GM19043 (cell line): ENCODE results near the gene MYO5B.

Experiments used
- ATAC-seq: cut with Tn5 transposase; IDR thresholded peaks from one replicate; pipeline ENCODE4 v1.9.1; 2021; ENCODE audit warnings: low read depth; ENCODE audit not compliant: unreplicated experiment

Gene MYO5B

DNA sequence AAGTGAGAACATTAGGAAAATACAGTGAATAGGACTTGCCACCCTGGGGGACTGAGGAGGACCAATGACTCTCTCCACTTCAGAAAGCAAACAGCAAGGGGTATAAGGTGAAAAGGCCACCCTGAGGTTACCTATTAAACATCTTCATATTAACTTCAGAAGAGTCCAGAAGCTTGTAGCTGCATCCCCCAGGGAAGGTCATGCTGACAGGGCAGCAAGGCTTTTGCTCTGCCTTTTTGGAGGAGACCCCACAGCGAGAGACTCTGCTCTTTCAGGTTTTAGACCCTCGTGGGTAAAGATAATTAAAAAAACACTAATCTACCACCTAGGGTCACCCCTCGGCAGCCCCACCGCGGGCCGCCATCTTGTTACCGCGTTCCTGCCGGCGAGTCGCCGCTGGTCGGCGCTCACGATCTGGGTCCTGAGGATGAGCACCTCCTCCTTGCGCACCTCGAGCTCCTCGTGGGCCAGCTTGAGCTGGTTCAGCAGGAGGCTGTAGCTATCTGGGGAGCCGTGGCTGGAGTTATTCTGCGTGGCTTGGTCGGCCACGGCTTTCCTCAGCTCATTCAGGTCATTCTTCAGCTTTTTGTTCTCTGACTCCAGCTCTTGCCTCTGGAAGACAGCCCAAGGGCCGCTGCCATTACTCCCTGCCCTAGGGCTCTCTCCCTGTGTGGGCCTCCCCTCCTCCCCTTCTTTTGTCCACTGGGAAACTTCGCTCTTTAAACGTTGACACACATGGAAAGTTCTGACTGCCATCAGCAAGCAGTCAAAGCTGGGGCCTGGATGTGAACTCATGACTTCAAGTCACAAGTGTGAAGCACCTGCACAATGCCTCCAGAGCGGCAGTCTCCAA lies 331.0 kb downstream of the MYO5B start:
- no peak for ATAC-seq

- ATAC-seq: no peak
Observed at GRCh38 chr18:49862656-49863385, 332.1 kb downstream of the MYO5B start.

- no peak for ATAC-seq
Observed at GRCh38 chr18:49861659-49862058, 333.3 kb downstream of the MYO5B start.

- no peak for ATAC-seq
Observed at GRCh38 chr18:49859725-49860124, 335.2 kb downstream of the MYO5B start.

DNA sequence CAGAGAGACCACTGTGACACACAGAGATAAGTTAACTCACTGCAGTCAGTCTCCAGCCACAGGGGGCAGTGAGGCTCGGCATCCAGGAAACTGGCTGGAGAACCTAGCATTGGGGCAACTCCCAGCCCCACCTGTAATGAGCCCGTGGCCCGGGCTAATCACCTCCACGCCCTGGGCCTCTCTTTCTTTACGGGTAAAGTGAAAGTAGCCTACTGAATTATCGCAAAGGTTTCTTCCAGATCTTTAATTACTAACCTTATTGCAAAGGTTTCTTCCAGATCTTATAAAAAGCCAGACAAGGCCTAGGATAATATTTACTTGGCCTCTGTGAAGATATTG lies 336.0 kb downstream of the MYO5B start:
- no peak for ATAC-seq

- ATAC-seq: no peak
Observed at GRCh38 chr18:49858309-49859020, 336.5 kb downstream of the MYO5B start.

DNA sequence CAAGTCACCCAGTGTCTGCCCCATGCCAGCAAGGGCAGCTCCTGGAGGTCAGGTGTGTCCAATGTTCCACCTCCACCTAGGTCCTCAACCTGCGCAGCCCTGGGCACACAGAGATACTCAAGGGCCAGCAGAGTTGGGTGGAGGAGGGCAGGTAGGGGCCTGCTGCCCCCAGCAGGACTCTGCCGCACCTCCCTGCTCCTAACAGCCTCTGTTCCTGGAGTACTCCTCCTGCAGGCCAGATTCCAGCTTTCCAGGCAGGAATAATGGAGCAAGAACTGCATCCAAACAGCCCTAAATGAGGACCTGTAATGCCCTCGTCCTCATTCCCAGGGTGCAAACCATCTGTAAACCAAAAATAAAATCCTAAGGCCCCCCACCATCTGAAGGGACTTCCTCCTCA lies 337.2 kb downstream of the MYO5B start:
- no peak for ATAC-seq

GRCh38 chr18:49856496-49856895 lies 338.5 kb downstream of the MYO5B start:
- ATAC-seq: no peak

- no peak for ATAC-seq
Observed at GRCh38 chr18:49855711-49856415, 339.1 kb downstream of the MYO5B start.

- ATAC-seq: no peak
Observed at GRCh38 chr18:49854681-49855080, 340.3 kb downstream of the MYO5B start.

GRCh38 chr18:49853436-49853835 lies 341.5 kb downstream of the MYO5B start:
- ATAC-seq: no peak

- ATAC-seq: no peak
Observed at GRCh38 chr18:49853011-49853410, 341.9 kb downstream of the MYO5B start.

DNA sequence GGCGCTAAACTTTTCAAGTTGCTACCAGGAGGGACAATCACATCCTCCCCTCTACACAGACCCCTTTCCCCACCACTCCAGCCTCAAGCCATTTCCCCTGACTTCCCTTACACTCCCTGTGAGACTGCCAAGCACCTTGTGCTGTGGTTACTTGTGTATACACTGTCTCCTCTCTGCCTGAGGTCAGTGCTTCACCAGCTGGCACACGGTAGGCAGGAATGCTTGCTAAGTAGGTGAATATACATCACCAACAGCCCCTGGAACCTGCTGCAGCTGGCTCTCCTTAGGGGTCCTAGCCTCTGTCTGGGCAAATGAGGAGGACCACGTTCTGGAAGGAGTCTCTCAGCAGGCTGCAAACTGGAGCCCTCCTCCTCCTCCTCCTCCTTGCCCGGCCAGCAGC lies 343.3 kb downstream of the MYO5B start:
- no peak for ATAC-seq

GRCh38 chr18:49850636-49851035 lies 344.3 kb downstream of the MYO5B start:
- ATAC-seq: no peak

GRCh38 chr18:49849331-49850217 lies 345.4 kb downstream of the MYO5B start:
- no peak for ATAC-seq

DNA sequence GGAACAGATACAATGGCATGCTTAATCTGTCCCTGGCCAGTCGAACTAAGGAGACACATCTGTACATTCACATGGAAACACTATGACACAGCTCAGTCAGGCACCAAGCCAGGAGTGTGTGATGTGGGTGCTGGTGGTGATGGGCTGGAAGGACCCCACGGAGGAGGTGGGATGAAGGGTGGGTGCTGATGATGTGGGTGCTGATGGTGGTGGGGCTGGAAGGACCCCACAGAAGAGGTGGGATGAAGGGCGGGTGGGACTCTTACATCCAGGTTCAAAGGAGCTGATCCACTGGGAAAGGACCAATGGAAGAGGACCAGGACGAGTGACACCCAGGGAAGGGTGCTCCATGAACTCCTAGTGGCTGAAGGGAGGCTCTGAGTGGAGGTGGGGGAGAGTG lies 346.8 kb downstream of the MYO5B start:
- no peak for ATAC-seq

DNA sequence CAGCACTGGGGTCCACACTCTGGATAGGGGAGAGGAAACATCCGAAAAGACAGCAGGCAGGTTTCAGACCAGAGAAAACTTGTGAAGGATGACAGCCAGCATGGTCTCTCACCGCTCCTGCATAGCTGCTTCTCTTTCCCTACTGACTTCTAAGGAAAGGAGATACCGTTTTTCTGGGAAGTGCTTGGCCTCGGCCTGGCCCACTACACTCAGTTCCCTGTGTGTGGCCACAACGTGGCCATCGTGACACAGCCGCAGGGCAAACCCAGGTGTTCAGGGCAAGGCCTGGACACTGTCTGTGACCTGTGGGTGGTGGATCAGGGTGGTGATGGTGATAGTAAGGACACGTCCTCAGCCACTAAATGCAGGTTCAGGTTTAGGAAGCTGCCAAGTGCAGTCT lies 347.4 kb downstream of the MYO5B start:
- ATAC-seq: no peak

- ATAC-seq: no peak
Observed at GRCh38 chr18:49846718-49847470, 348.1 kb downstream of the MYO5B start.

- ATAC-seq: no peak
Observed at GRCh38 chr18:49846361-49846662, 348.6 kb downstream of the MYO5B start.
